ENCODE measurements around the gene ZNF750. TPM values are rescaled to one million over a fixed set of nuclear protein-coding genes. Genes with fewer than 3 reads are reported as not detected.

Gene ZNF750
- polyA plus RNA-seq, 1 experiment = not detected

DNA sequence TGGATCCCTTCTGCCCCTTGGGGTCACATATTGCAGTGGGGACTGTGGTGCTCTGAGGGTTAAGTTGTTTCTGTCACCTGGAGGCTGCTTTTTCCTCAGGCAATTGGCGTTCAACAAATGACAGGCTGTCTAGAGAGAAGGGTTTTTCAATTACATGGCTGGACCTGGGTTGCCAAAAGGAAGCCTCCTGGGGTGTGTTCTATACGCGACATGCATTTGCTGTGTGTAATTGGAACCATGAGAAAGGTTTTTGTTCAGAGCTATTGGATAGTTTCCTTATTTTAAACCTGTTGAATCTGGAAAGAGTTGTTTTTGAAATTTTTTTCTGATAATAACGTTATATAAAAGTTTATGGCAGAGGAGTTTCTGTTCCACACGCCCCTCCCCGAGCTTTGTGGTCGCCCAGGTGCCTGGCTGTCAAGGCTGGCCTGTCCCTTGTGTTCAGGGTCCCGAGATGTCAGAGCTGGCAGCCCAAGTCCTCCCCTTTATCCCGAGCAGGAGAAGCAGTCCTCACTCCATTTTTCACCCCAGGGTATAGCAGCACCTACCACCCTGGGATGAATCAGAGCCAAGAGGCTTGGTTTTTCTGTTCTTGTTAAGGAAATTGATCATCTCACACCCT lies 26.1 kb upstream of the ZNF750 start:
- POLR2A ChIA-PET = no interaction called here
- Histone ChIP-seq H3K4me3 (ENCODE audit: low read depth, low read length) (no peak overlapping the region), H3K36me3 (ENCODE audit: control insufficient read depth, insufficient read depth, low read length) (no peaks in the 10 kb centered on the region; the same call in 1 of the 2 replicates), H3K27me3 (ENCODE audit: control insufficient read depth, insufficient read depth, low read length) (no peaks in the 10 kb centered on the region)
- no peak for DNase-seq (ENCODE audit: low read depth)
- TF ChIP-seq, protein P1, sequence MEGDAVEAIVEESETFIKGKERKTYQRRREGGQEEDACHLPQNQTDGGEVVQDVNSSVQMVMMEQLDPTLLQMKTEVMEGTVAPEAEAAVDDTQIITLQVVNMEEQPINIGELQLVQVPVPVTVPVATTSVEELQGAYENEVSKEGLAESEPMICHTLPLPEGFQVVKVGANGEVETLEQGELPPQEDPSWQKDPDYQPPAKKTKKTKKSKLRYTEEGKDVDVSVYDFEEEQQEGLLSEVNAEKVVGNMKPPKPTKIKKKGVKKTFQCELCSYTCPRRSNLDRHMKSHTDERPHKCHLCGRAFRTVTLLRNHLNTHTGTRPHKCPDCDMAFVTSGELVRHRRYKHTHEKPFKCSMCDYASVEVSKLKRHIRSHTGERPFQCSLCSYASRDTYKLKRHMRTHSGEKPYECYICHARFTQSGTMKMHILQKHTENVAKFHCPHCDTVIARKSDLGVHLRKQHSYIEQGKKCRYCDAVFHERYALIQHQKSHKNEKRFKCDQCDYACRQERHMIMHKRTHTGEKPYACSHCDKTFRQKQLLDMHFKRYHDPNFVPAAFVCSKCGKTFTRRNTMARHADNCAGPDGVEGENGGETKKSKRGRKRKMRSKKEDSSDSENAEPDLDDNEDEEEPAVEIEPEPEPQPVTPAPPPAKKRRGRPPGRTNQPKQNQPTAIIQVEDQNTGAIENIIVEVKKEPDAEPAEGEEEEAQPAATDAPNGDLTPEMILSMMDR (IDR thresholded peaks at IDR 0.05; ENCODE audit: insufficient read depth, low read depth, low read length) = no peak
- CTCF ChIA-PET = interaction anchor here (1.1 to 2.6 kb wide), 2 partner anchors 11 to 84 kb away, joined by 5 to 12 read pairs; no protein-coding TSS in a partner anchor

DNA sequence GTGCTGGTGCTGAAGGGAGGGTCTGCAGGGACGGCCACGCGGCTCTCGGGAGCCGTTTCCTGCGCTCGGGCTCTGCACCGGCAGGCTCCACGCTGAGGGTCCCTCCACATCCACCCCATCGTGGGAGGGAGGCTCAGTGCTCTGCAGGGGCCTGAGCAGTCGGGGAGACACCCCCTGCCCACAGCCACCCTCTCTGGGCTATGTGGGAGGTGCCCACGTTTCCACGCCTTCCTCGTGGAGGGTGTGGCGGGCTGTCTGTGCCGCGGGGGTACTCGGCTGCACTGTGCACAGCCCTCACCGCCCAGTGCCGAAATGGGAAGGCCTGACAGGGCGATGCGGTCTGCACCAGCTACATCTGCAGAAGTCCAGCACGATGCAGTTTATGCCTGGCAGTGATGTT lies 25.5 kb upstream of the ZNF750 start:
- Histone ChIP-seq H3K36me3 (ENCODE audit: control insufficient read depth, insufficient read depth, low read length) (no peaks in the 10 kb centered on the region; the same call in 1 of the 2 replicates), H3K27me3 (ENCODE audit: control insufficient read depth, insufficient read depth, low read length) (no peaks in the 10 kb centered on the region), H3K4me3 (ENCODE audit: low read depth, low read length) (no peak overlapping the region)
- TF ChIP-seq, protein P1 (IDR thresholded peaks at IDR 0.05; ENCODE audit: insufficient read depth, low read depth, low read length) = no peak
- CTCF ChIA-PET = interaction anchor here (2.6 kb wide), 1 partner anchor 11 kb away, joined by 12 read pairs; no protein-coding TSS in a partner anchor
- POLR2A ChIA-PET = no interaction called here
- no peak for DNase-seq (ENCODE audit: low read depth)

DNA sequence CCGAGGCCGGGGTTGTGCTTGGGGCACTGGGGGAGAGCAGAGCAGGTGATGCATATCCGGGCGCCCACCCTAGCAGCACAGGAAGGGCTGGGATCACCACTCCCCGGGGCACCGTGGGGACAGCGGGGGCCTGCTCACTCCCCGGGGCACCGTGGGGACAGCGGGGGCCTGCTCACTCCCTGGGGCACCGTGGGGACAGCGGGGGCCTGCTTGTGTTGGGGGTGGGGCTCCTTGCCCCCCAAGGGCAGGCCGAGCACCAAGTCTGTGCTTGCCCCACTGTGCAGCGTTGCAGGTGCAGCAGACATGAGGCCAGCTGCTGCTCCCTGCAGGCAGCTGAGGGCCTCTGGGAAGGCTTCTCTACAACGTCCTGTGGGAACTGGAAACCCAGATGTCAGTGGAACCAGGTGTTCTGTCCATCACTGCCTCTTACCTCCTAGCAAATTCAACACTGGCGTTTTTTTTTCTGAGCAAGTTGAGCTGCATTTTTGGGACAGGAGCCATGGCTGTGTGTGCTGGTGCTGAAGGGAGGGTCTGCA lies 25.0 kb upstream of the ZNF750 start:
- DNase-seq (ENCODE audit: low read depth) = no peak
- CTCF ChIA-PET = interaction anchor here (1.3 to 2.6 kb wide), 3 partner anchors 12 to 83 kb away, joined by 3 to 12 read pairs (median 5); partner anchors contain the start of gene ZNF750
- POLR2A ChIA-PET = no interaction called here
- H3K4me3 ChIP-seq (ENCODE audit: low read depth, low read length) = no peak overlapping the region
- no peaks in the 10 kb centered on the region for H3K27me3 ChIP-seq (ENCODE audit: control insufficient read depth, insufficient read depth, low read length)
- TF ChIP-seq, protein P1 (IDR thresholded peaks at IDR 0.05; ENCODE audit: insufficient read depth, low read depth, low read length) = no peak
- H3K36me3 ChIP-seq (ENCODE audit: control insufficient read depth, insufficient read depth, low read length) = no peaks in the 10 kb centered on the region

DNA sequence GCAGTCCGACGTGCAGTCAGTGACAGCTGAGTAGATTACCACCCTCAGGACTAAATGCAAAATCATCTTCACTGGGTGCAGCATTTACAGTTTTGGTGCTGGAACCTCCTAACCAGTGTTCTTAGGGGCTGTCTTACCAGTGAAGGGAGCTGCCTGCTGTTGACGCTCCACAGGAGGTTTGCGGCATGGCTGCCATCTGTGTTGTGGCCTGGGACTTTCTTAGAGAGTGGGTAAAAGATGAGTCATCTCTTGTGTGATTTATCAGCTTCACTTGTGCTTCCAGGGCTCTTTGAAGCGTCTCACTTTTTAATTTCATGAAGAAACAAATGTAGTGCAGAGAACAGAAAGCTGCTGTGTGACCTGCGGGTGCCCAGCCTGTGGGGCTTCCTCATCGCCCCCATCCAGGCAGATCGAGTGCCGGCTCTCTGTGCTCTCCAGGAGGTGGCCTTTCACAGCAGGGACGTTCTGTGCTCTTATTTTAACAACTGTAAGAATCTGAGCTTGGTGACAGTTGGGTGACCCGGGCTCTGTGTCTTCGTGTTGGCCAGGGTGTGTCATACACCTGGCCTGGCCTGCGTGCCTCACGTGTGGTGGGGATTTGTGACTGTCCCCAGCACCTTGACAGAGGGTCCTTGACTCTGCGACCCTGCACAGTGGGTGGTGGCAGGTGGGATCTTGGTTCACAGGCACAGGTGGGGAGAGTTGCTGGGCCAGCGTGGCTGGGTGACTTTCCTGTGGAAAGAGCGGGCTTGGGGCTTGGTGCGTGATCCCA lies 24.3 kb upstream of the ZNF750 start:
- TF ChIP-seq, protein P1 (IDR thresholded peaks at IDR 0.05; ENCODE audit: insufficient read depth, low read depth, low read length) = no peak
- DNase-seq (ENCODE audit: low read depth) = peak; percentile 66
- POLR2A ChIA-PET = no interaction called here
- CTCF ChIA-PET = interaction anchor here (1.3 to 2.6 kb wide), 4 partner anchors 12 to 82 kb away, joined by 3 to 12 read pairs (median 5); partner anchors contain the start of gene ZNF750
- Histone ChIP-seq H3K27me3 (ENCODE audit: control insufficient read depth, insufficient read depth, low read length) (no peaks in the 10 kb centered on the region), H3K36me3 (ENCODE audit: control insufficient read depth, insufficient read depth, low read length) (no peaks in the 10 kb centered on the region), H3K4me3 (ENCODE audit: low read depth, low read length) (no peak overlapping the region)

DNA sequence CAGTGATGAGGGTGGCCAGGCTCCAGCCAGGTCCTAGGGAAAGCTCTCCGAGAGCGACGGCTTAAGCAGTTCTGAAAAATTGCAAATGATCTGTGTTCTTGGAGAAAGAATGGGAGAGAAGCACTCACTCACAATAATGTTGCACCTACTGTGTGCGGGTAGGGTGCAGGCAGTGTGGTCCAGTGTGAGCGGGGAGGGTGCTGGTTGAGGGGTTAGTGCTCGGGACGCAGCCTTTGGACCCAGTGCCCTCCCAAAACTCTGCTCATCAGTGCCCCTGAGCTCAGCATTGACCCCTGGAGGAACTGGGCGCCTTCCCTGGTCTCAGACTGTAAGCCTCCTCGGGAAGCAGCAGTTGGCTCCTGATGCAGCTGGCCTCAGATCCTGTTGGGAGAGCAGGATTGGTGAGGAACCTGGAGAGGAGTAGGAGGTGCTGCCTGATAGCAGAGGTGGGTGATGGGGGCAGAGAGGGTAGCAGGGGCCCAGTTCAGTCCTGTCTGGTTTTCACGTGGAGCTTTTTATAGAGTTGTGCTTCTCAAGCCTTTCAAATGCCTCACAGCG lies 23.6 kb upstream of the ZNF750 start:
- no peaks in the 10 kb centered on the region for H3K36me3 ChIP-seq (ENCODE audit: control insufficient read depth, insufficient read depth, low read length)
- no peak overlapping the region for H3K4me3 ChIP-seq (ENCODE audit: low read depth, low read length)
- no peak for DNase-seq (ENCODE audit: low read depth)
- POLR2A ChIA-PET = no interaction called here
- CTCF ChIA-PET = interaction anchor here (0.9 to 1.4 kb wide), 4 partner anchors 12 to 82 kb away, joined by 3 to 5 read pairs (median 4); partner anchors contain the start of gene ZNF750
- no peaks in the 10 kb centered on the region for H3K27me3 ChIP-seq (ENCODE audit: control insufficient read depth, insufficient read depth, low read length)
- TF ChIP-seq, protein P1 (IDR thresholded peaks at IDR 0.05; ENCODE audit: insufficient read depth, low read depth, low read length) = no peak

All from BJ (cell line).